ENCODE results near the gene OR1J2.

The OR1J2 gene

GRCh38 chr9:122552812-122553211 is 42.2 kb downstream of the OR1J2 start, which contains the start of gene OR1N2:
Gene OR1N2, plus strand, starts transcription at chr9:122553112. Its CDS starts 100 bp downstream, at chr9:122553212.
- DNase-seq (ENCODE audit: low spot score) = no peak
